GM12878 (cell line): ENCODE measurements around the gene DDX56.

Source experiments
- CREB1 ChIP-seq: IDR thresholded peaks from 2 replicates; pipeline ENCODE4 v1.6.1; 2012; ENCODE audit warnings: low read depth, mild to moderate bottlenecking, inconsistent platforms
- CTCF ChIP-seq, 3 experiments: IDR thresholded peaks in 2 of 3; conservative IDR thresholded peaks in 1 of 3; 2 replicates each; pipeline ENCODE4 v1.5.1; 2011; ENCODE audit warnings: low read depth in 3 of 3, low read length in 3 of 3, mild to moderate bottlenecking in 3 of 3, control low read depth in 2 of 3, moderate library complexity in 2 of 3, inconsistent platforms in 1 of 3, mixed read lengths in 1 of 3; ENCODE audit not compliant: control insufficient read depth in 2 of 3, insufficient read depth in 1 of 3; ENCODE audit errors: extremely low read depth in 1 of 3
- RFX5 ChIP-seq: IDR thresholded peaks from 2 replicates; pipeline ENCODE4 v1.6.1; 2011; ENCODE audit warnings: low read depth, low read length, improper control_type of control experiment
- TCF12 ChIP-seq: IDR thresholded peaks from 2 replicates; pipeline ENCODE4 v1.6.1; 2011; ENCODE audit warnings: low read depth, mild to moderate bottlenecking, low read length

DNA sequence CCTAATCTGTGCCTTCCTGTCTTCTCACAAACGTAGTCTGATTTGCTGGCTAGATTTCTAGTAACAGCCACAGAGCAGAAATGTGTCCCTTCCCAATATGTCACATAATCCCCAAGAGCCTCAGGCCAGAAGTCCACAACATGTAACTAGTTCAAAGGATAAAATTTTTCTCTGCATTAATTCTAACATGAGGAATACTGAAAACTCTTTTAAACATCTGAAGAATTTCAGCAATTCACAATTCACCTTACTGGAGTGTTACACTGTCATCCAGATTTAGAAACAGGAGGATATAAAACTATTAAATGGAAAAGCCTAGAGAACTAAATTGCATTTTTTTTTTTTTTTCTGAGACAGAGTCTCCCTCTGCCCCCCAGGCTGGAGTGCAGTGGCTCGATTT lies 2.5 kb upstream of the DDX56 start:
- no peak for TF ChIP-seq TCF12
- no peak for TF ChIP-seq RFX5
- no peak for TF ChIP-seq CREB1
- TF ChIP-seq CTCF (IDR thresholded peaks at IDR 0.05 in 2 of 3, conservative IDR thresholded peaks at IDR 0.05 in 1 of 3; ENCODE audit: control insufficient read depth in 2 of 3, extremely low read depth in 1 of 3, insufficient read depth in 1 of 3, low read depth in 3 of 3, low read length in 3 of 3): no peak
